Measurements from ENCODE around the gene KCND3.

KCND3 gene

DNA sequence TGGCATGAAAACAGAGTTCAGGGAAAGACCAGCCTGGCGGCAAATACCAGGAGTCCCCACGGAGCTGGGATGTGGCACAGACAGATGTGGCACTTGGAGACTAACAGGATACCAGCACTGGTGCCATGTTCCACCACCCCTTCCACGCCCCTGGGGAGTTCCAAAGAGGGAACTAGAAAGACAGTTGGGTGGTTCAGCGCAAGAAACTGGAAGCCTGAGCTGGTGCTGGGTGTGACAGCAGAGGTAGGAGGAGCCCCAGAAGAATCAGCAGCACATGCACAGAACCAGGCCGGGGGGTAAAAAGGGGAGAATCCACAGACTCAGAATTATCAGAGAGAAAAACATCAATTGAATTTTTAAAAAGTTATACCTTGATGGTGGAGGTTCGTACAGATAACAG, 211.4 kb downstream of the KCND3 start:
- DNase-seq (ENCODE audit: low spot score): no peak

DNA sequence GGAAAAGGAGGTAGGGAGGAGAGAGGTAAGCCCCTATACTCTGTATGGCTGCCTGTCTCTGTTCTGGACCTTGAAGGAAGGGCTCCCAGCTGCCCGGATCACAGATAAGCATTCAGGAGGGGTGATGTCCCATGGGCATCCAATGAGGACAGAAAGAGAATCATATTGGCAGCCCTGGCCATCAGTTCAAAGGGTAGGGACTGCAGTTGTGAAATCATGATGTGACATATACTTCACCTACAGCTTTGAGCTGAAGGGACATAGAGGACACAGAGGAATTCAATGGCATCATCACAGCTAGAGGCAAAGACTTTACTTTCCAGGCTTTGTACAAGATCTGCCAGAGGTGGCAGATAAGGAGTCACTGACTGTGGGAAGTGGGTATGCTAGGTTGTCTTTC, 212.2 kb downstream of the KCND3 start:
- no peak for DNase-seq (ENCODE audit: low spot score)

GRCh38 chr1:111776861-111777260, 212.6 kb downstream of the KCND3 start:
- no peak for DNase-seq (ENCODE audit: low spot score)

DNA sequence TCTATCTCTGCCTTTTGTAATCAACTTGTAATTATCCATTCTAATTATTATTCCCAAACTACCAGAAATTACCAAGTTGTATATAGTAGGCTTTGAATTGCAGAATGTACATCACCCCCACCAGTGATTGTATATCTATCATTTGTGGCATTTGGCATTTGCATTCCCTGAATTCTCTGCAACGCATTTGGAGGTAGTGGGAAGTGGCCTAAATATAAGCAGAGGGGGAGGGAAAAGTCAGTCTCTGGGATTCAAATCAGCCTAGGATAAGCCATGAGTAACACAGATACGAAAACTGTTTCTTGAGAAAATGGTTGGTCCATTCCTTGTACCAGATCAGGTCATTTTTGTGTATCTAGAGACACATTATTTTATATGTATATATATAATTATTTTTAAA, 213.1 kb downstream of the KCND3 start:
- DNase-seq (ENCODE audit: low spot score): no peak

DNA sequence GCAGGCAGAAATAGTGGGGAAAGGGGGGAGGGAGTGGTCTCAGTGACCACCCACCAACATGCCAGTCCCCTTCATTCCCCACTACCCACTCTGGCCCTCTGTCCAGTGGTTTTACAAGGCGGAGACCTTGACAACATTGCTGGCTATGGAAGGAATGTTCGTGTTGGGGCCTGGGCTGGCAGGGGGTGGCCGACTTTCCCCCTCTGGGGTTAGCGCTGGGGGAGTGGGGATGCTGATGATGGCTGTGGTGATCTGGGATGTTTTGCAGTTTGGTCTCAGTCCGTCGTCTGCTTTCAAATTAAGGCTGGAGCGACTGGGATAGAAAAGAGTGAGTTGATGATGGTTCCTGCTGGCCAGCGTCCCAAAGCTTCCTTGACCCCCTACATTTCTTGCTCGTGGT, 213.5 kb downstream of the KCND3 start:
- DNase-seq (ENCODE audit: low spot score): no peak

DNA sequence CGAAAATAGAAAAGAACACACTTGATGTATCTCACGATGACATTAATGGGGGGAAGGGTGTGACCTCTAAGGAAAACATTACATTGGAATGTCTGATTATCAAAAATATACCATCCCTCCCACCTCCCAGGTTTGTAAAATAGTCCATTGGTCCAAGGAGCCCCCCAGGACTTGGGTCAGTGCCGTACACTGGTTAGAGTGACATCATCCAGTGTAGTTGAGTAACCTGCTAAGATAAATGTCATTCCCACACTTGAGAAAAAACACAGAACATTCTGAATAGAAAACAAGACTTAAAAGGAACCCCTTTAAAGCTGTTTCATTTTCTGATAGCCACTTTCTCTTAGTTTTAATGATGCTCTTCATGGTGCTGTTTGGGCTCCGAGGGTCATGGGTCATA, 218.6 kb downstream of the KCND3 start:
- DNase-seq (ENCODE audit: low spot score): no peak

GRCh38 chr1:111769517-111770146, 219.8 kb downstream of the KCND3 start:
- peak; percentile 51 for DNase-seq (ENCODE audit: low spot score)

DNA sequence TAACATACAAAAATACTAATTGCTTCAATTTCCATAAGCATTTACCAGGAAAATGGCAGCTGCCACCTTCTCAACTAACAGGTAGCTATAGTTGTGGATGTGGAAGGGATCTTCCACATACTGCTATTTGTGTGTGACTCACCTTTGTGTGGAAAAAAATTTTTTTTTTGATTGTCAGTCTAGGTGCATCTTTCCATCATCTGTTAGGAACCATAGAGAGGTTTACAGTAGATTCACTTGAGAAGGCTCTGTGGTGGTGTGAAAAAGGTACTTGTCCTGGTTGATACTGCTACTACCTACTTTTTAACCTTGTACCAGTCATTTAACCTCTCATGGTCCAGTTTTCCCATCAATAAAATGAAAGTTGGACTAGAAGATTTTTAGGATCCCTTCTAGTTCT, 220.8 kb downstream of the KCND3 start:
- DNase-seq (ENCODE audit: low spot score): no peak

DNA sequence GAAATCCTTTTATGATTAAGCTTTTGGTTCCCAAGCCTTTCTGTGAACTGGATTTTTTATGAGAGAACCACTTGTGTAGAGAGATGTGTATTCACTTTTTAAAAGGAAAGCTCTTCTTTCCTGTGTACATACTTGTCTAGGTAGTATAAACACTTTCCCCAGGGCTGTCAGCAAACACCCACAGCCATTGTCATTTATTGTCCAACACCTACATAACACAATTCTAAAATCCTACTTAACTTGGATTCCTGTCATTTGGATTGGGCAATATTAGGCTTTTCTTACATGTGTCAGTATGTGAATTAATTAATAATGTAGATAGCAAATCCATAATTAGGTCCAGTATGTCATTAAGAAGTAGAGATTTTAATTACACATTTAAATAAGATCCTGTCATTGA, 221.4 kb downstream of the KCND3 start:
- no peak for DNase-seq (ENCODE audit: low spot score)

DNA sequence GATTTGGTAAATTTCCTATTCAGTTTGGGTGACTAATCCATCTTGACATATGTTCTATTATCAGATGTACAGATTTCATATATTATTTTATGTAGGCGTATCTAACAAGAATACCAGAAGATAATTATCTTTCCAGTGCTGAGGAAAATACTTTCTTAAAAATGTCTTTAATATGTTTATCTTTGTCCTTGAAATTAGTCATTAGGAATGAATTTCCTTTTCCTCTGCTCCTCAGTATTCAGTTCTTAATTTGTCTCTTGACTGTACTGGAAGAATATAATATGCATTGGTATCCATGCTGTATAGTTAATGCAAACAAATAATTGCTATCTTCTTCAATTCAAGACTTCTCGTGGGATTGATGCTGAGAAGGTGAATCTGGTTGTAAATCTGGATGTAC, 227.1 kb downstream of the KCND3 start:
- no peak for DNase-seq (ENCODE audit: low spot score)

DNA sequence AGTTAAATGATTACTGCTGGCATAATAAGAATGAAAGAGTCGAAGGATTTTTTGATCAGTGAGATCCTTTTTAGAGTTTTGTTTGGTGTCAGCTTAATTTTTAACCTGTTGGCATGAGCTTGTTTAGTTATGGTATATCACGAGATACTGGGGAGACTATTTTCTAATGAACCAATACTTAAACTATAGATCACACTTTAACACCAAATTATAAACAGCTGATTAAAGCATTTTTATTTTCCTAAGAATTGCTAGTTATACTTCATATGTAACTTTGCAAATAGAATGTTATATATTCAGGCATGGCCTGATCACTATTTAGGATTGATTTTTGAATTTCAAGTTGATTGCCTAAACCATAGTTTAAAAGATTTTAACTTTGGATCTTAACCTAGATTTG, 227.8 kb downstream of the KCND3 start:
- DNase-seq (ENCODE audit: low spot score): no peak

- DNase-seq (ENCODE audit: low spot score): no peak
These were observed 231.1 kb downstream of the KCND3 start for GRCh38 chr1:111758373-111758772.

DNA sequence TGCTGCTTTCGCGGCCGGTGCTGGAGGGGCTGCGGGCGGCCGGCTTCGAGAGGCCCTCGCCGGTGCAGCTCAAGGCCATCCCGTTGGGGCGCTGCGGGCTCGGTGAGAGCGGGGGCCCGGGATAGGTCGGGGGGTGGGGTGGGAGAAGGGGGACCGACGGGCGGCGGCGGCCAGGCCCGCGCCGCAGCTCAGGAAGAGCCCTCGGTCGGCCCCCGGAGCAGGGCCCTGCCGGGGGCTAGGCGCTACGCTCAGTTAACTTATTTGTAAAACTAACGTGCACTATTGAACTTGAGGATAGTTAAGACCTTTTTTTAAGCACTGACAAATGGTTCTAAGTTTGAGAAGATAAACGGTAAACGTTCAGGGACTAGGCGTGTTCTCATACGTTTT, 233.3 kb downstream of the KCND3 start:
- no peak for DNase-seq (ENCODE audit: low spot score)

DNA sequence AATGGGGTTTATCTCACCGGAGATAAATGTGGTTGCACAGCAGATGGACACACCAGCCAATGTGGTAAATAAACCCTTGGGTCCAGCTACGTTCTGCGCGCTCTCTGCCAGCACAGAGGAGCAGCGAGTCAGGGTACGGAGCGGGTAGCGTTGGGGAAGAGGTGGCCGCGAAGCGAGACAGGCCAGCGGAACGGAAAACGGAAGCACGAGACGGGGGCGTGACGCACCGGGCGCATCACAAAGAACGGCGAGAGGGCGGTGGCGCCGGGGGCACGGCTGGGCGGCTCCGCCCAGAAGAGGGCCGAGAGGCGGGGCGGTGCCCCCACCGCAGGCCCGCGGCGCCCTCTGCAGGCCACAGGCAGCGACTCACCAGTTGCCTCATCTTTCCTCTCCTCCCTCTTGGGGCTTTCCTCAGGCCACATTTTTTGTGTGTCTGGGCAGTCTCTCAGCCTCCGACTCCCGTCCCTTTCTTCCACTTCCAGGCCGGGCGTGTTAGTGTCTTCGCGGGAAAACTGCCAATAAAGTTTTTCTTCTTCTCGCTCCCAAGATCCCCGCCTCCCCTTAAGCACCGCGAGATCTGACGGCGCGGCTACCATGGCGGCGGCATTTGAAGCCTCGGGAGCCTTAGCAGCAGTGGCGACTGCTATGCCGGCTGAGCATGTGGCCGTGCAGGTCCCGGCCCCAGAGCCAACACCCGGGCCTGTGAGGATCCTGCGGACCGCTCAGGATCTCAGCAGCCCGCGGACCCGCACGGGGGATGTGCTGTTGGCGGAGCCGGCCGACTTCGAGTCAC, 233.9 kb downstream of the KCND3 start, which contains the start of gene DDX20:
DDX20 (plus strand) TSS at position 571 of the 793 bp plus-strand sequence; CDS start at position 595, 24 bp downstream.
- DNase-seq (ENCODE audit: low spot score): peak; percentile 91

DNA sequence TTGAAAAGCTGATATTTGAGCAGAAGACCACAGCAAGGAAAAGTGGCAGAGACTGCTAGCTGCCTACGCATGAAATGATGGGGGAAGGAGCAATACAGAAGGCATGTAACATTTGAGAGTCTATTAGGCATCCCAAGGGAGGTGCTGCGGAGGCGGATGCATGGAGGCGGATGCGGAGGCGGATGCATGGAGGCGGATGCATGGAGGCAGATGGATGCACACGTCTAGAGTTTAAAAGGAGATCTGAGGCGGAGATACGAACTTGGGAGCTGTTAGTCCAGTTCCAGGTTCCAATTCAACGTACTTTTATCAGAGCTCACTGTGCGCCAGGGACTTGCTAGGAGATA, 234.5 kb downstream of the KCND3 start:
- DNase-seq (ENCODE audit: low spot score): peak; percentile 25

DNA sequence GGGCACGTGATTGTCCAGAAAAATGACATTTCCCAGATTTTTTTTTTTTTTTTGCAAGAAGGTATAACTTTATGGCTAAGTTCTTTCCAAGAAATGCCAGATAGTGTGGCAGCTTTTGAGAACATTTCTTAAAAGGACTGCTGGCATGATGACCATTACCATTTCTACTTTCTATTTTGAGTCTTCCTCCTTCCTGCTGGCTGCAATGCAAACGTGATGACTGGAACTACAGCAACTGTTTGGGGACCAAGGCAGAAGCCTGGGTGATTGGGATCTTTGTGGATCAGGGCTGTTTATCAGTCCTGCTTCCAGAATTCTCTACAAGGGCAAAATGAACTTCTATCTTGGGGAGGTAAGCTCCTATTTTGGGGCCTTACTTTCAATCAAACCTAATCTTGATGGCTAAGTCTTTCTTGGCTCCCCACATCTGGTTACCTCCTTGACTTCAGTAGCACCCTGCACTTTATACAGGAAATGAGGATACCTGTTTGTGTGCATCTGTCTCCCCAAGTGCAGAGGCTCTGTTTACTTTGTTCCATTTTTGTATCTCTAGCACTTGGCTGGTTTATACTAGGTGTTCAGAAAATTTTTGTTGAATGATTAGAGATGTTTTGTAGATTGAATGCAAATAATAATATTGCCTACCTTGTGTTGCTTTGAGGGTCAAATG, 237.4 kb downstream of the KCND3 start:
- DNase-seq (ENCODE audit: low spot score): no peak

DNA sequence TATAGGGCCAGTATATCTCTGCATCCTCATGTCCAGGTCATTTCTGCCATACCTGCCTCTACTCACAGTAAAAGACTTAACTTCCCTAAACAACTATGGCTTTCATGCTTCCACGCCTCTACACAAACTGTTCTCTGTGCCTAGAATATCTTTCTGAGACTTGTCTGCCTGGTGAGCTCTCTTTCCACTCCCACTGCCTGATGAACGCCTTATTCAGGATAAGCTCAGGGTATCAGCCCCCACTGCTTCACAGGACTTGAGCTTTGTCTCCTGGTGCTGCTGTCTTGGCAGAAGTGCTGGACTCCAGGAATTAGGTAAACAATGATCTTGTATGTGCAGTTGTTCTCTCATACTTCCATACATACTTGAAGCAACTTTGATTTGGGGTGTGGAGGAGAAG, 238.6 kb downstream of the KCND3 start:
- DNase-seq (ENCODE audit: low spot score): no peak

GRCh38 chr1:111749628-111750027, 239.8 kb downstream of the KCND3 start:
- DNase-seq (ENCODE audit: low spot score): no peak

GRCh38 chr1:111747947-111748346, 241.5 kb downstream of the KCND3 start:
- no peak for DNase-seq (ENCODE audit: low spot score)

GRCh38 chr1:111747282-111747734, 242.2 kb downstream of the KCND3 start:
- peak; percentile 91 for DNase-seq (ENCODE audit: low spot score)

- no peak for DNase-seq (ENCODE audit: low spot score)
These were observed 242.9 kb downstream of the KCND3 start for GRCh38 chr1:111746614-111746999.

DNA sequence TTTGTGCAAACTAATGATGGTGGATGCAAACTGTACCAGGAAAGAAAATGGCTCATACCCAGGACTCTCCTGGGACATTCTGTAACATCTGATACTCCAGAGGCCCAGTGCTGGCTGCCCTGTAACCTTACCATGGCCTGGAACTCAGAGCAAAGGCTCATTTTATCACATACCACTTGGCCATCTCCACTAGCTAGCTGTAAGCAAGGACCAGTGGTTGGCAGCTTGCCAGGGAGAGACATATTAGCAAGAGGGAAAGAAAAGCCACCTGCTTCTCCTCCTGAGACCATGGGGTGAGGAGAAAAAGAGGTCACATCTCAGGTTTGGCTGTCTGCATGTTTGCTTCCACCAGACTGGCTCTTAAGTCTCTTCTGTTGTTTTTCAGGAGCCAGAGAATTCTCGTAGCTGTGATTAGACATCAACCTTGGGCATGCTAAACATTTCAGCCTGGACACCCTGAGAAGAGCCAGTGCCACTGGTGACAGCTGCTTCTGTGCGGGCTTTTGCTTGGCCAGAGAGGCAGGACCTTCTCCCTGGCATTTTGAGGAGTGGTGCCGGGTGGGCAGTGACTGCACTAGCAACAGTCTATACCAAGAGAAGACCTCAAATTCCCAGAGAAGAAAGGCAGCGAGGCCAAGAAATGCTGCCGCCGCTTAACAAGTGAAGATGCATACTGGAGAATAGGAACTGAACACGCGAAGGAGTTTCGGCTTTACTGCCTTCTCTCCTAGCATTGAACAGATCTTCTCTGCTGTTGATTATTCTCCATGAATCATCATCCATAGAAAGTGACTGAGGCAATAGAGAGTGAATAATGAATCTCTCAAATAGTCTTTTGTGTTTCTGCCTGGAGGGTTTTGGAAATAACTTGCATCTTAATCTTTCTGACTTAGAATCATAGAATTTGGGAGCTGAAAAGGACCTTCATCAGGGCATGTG, 243.5 kb downstream of the KCND3 start:
- no peak for DNase-seq (ENCODE audit: low spot score)

Measured in activated CD4-positive, alpha-beta T cell treated with anti-CD3 and anti-CD28 coated beads, Interleukin-2, Interleukin-4, amounts not matched to agents 100 ng/mL and 50 ng/mL, durations not matched to agents 16 hours and 8 hours (primary cell).